ENCODE measurements around the gene CAPN15. TPM values are rescaled to one million over a fixed set of nuclear protein-coding genes. Genes with fewer than 3 reads are reported as not detected.

The CAPN15 gene
- total RNA-seq, 4 donors from 2014 or later: 59.9 to 86.4 (median 75.2) TPM

DNA sequence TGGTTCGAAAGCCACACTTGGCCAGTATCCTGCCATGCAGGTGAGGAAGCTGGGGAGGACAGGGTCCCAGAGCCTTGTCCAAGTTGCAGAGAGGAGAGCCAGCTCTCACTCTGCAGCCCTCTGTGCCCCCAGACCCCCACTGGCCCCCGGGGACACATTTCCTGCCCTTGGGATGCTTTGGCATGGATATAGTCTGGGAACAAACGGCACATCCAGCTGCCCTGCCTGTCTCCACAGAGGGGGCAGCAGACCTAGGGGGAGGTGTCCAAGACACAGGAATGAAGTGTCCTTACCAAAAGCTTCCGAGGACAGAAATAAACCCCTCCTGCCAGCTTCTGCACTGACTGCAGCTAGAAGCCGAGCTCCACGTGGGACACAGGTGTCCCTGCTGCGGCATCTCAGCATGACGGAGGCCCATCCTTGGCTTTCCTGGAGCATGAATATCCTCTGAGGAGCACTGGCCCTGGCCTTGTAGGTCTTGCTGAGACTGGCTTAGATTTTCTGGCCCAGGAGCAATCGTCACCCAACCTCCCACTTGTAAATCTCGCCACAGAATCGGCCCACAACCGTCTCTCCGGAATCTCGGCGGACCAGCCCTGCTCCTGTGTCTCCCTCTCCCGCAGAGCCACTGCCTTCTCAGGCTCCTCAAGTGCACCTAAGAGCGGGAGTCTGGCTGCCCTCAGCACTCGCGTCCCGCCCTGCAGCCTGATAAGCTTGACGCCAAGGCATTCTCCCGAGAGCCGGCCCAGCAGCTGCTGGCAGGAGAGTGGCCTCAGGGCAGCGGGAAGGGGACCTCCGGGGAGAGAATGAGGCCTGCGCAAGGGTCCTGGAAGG is 1.1 kb upstream of the CAPN15 start:
- H3K36me3 ChIP-seq: no peaks in the 10 kb centered on the region
- H3K9me3 ChIP-seq: no peaks in the 10 kb centered on the region
- DNase-seq (ENCODE audit: low spot score in 2 of 2): no peak
- TF ChIP-seq EP300 (IDR thresholded peaks at IDR 0.05): no peak
- H3K27me3 ChIP-seq: no peaks in the 10 kb centered on the region
- H3K27ac ChIP-seq: peak overlapping the region; percentile 94
- WGBS: 4% methylated on average over 5 of the region's 26 CpGs
- H3K4me3 ChIP-seq: peak overlapping the region; percentile 73
- H3K4me1 ChIP-seq: peaks cover 74% of the 10 kb centered on the region

DNA sequence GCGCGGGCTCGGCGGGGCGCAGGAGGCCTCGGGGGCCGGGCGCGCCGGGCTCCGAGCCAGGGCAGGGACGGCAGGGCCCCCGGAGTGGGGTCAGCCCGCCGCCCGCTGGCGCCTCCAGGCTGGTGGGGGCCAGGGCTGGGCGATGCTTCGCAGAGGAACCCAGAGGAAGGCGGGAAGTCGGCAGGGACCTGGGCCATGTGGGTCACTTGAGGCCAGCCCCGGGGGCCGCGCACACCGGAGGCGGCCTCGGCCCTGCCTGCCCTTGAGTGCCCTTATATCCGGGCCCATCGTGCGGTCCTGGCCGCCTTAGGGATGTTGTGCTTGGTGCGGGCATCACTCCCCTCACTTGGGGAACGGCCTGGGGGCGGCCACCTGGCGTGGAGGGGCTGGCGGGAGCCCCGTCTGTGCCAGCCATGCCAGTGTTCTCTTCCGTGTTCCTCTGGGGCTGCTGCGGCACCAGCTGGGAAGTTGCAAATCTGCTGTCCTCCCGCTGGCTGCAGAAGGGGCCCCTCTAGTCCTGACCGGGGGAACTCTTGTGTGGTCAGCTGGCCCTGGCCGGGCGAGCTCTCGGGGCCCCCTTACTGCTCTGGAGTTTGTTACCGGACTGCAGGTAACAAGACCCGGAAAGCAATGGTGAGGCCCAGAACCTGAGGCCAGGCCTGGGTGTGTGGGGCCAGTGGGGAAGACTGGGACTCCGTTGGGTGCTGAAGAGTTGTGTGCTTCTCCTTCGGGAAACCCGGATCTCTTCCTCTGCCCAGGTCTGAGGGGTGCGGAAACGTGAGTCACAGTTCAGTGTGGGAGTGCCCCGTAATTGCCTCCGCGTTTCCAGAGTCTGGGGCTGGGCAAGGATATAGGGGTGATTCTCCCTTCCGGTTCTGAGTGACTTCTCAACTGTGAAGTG is 849 bp downstream of the CAPN15 start:
- no peaks in the 10 kb centered on the region for H3K36me3 ChIP-seq
- H3K4me1 ChIP-seq: peaks cover 60% of the 10 kb centered on the region
- peak overlapping the region; percentile 73 for H3K4me3 ChIP-seq
- DNase-seq (ENCODE audit: low spot score in 2 of 2): no peak
- peak overlapping the region; percentile 94 for H3K27ac ChIP-seq
- WGBS: 0% methylated on average over 1 of the region's 55 CpGs
- H3K9me3 ChIP-seq: no peaks in the 10 kb centered on the region
- no peaks in the 10 kb centered on the region for H3K27me3 ChIP-seq
- TF ChIP-seq EP300 (IDR thresholded peaks at IDR 0.05) (no peak), POLR2A (IDR thresholded peaks at IDR 0.05) (peak in 1 of 2 donors; percentile 16), CTCF (IDR thresholded peaks at IDR 0.05) (no peak), POLR2AphosphoS5 (IDR thresholded peaks at IDR 0.05) (no peak)

GRCh38 chr16:529012-529575 is 1.6 kb downstream of the CAPN15 start:
- Histone ChIP-seq H3K27ac (peak overlapping the region; percentile 94), H3K9me3 (no peaks in the 10 kb centered on the region), H3K4me3 (peak overlapping the region; percentile 73), H3K4me1 (peaks cover 65% of the 10 kb centered on the region), H3K36me3 (no peaks in the 10 kb centered on the region), H3K27me3 (no peaks in the 10 kb centered on the region)
- DNase-seq (ENCODE audit: low spot score in 2 of 2): no peak
- no peak for TF ChIP-seq EP300 (IDR thresholded peaks at IDR 0.05)
- no peak for TF ChIP-seq CTCF (IDR thresholded peaks at IDR 0.05)
- no peak for TF ChIP-seq POLR2AphosphoS5 (IDR thresholded peaks at IDR 0.05)
- TF ChIP-seq POLR2A (IDR thresholded peaks at IDR 0.05): no peak
- 41% methylated on average over 6 of the region's 12 CpGs for WGBS

- no peak for DNase-seq (ENCODE audit: low spot score in 2 of 2)
- Histone ChIP-seq H3K4me1 (peaks cover 65% of the 10 kb centered on the region), H3K4me3 (no peak overlapping the region), H3K9me3 (no peaks in the 10 kb centered on the region), H3K27ac (no peak overlapping the region), H3K27me3 (no peaks in the 10 kb centered on the region), H3K36me3 (no peaks in the 10 kb centered on the region)
- 92% methylated on average over 9 of the region's 23 CpGs for WGBS
- TF ChIP-seq POLR2A (IDR thresholded peaks at IDR 0.05) (no peak), POLR2AphosphoS5 (IDR thresholded peaks at IDR 0.05) (no peak), CTCF (IDR thresholded peaks at IDR 0.05) (no peak), EP300 (IDR thresholded peaks at IDR 0.05) (no peak)
Measured at GRCh38 chr16:530111-530817, 2.8 kb downstream of the CAPN15 start.

- peaks cover 1% of the 10 kb centered on the region for H3K36me3 ChIP-seq
- 89% methylated on average over 11 of the region's 16 CpGs for WGBS
- peaks cover 58% of the 10 kb centered on the region for H3K4me1 ChIP-seq
- no peaks in the 10 kb centered on the region for H3K27me3 ChIP-seq
- DNase-seq (ENCODE audit: low spot score in 2 of 2): no peak
- no peaks in the 10 kb centered on the region for H3K9me3 ChIP-seq
- no peak overlapping the region for H3K4me3 ChIP-seq
- TF ChIP-seq EP300 (IDR thresholded peaks at IDR 0.05) (no peak), POLR2A (IDR thresholded peaks at IDR 0.05) (no peak), POLR2AphosphoS5 (IDR thresholded peaks at IDR 0.05) (no peak), CTCF (IDR thresholded peaks at IDR 0.05) (no peak)
- no peak overlapping the region for H3K27ac ChIP-seq
Measured at GRCh38 chr16:531494-532125, 4.1 kb downstream of the CAPN15 start.

All from suprapubic skin (tissue), 4 donors.